Mucosa of descending colon (tissue), 3 donors: ENCODE results near the gene FNBP1L. TPM values are rescaled to one million over a fixed set of nuclear protein-coding genes. Genes with fewer than 3 reads are reported as not detected.

Experiments
- ATAC-seq: fragments of 200-7000 bp; cut with Tn5 transposase; one replicate; pipeline ENCODE4 v1.9.1; 2020; ENCODE audit warnings: mild to moderate bottlenecking, moderate library complexity
- DNase-seq, 3 donors: peaks; one replicate each; pipeline ENCODE4 v3.0.0-alpha.2; 2020
- H3K36me3 ChIP-seq: fragments of 200-600 bp; one replicate; pipeline ENCODE4 v1.8.0; 2021; ENCODE audit warnings: low read depth, mild to moderate bottlenecking
- H3K4me1 ChIP-seq: fragments of 200-600 bp; one replicate; pipeline ENCODE4 v1.8.0; 2021; ENCODE audit warnings: low read depth, mild to moderate bottlenecking
- H3K4me3 ChIP-seq: fragments of 200-600 bp; one replicate; pipeline ENCODE4 v1.8.0; 2021; ENCODE audit warnings: mild to moderate bottlenecking
- H3K9me3 ChIP-seq: fragments of 200-600 bp; one replicate; pipeline ENCODE4 v1.8.0; 2021; ENCODE audit warnings: mild to moderate bottlenecking
- intact Hi-C, 2 donors: fragments of 100-400 bp; cut with DNase I in 1 of 2; cut with micrococcal nuclease in 1 of 2; formaldehyde crosslinking; loops; one replicate each; pipeline versions ENCODE4 v1.11.0 to v1.11.1; 2022; cut with DNase I, micrococcal nuclease
- total RNA-seq, 3 donors: library from RNA; stranded (reverse); fragmentation: NEBNext Ultra II Directional in 2 of 3; extraction: Animal tissue kit (Norgen Biotek cat#: 25700) in 2 of 3; gene quantifications; one replicate each; pipeline versions ENCODE4 v1.2.1 to v1.2.4, GENCODE V29; 2021 to 2023
- TF ChIP-seq, protein P1 (sequence below): fragments of 200-600 bp; IDR thresholded peaks from one replicate; pipeline ENCODE4 v1.8.0; 2022; ENCODE audit warnings: antibody characterized with exemption, mild to moderate bottlenecking
- donor health status: DM: no; HTN: no; CAD: no; lungs with moderate emphysema.
- donor health status: DM: no; HTN: no; CAD: no.
- donor health status: DM: no; HTN: yes; CAD: no.

The FNBP1L gene
- total RNA-seq, 3 donors from 2014 or later: 32.7 to 49.1 (median 44.4) TPM

GRCh38 chr1:93433407-93433961, 14.4 kb upstream of the FNBP1L start:
- DNase-seq: peak in 2 of 3 donors; percentile 37 to 40
- peak; percentile 58 for ATAC-seq
- intact Hi-C loops: loop anchor here in 1 of 2 donors (10.0 kb wide), 2 partner anchors 129 to 411 kb away; no protein-coding TSS in a partner anchor

GRCh38 chr1:93434088-93434487, 13.8 kb upstream of the FNBP1L start:
- ATAC-seq (peak; percentile 7), DNase-seq (no peak)
- TF ChIP-seq, protein P1, sequence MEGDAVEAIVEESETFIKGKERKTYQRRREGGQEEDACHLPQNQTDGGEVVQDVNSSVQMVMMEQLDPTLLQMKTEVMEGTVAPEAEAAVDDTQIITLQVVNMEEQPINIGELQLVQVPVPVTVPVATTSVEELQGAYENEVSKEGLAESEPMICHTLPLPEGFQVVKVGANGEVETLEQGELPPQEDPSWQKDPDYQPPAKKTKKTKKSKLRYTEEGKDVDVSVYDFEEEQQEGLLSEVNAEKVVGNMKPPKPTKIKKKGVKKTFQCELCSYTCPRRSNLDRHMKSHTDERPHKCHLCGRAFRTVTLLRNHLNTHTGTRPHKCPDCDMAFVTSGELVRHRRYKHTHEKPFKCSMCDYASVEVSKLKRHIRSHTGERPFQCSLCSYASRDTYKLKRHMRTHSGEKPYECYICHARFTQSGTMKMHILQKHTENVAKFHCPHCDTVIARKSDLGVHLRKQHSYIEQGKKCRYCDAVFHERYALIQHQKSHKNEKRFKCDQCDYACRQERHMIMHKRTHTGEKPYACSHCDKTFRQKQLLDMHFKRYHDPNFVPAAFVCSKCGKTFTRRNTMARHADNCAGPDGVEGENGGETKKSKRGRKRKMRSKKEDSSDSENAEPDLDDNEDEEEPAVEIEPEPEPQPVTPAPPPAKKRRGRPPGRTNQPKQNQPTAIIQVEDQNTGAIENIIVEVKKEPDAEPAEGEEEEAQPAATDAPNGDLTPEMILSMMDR: no peak
- Histone ChIP-seq H3K4me1 (peaks cover 5% of the 10 kb centered on the region), H3K4me3 (no peak overlapping the region), H3K9me3 (no peaks in the 10 kb centered on the region), H3K36me3 (no peaks in the 10 kb centered on the region)
- intact Hi-C loops: loop anchor here in 1 of 2 donors (10.0 kb wide), 2 partner anchors 129 to 411 kb away; no protein-coding TSS in a partner anchor

More at GRCh38 chr1:93433407-93433961, 14.4 kb upstream of the FNBP1L start:
- Histone ChIP-seq H3K9me3 (no peaks in the 10 kb centered on the region), H3K4me3 (no peak overlapping the region), H3K36me3 (no peaks in the 10 kb centered on the region), H3K4me1 (peaks cover 5% of the 10 kb centered on the region)
- TF ChIP-seq, protein P1: no peak

GRCh38 chr1:93434987-93435386, 12.9 kb upstream of the FNBP1L start:
- TF ChIP-seq, protein P1: no peak
- Histone ChIP-seq H3K4me1 (peaks cover 5% of the 10 kb centered on the region), H3K9me3 (no peaks in the 10 kb centered on the region), H3K36me3 (no peaks in the 10 kb centered on the region), H3K4me3 (no peak overlapping the region)
- DNase-seq (no peak), ATAC-seq (peak; percentile 31)
- intact Hi-C loops: loop anchor here in 1 of 2 donors (5.0 to 10.0 kb wide), 3 partner anchors 130 to 410 kb away; no protein-coding TSS in a partner anchor

DNA sequence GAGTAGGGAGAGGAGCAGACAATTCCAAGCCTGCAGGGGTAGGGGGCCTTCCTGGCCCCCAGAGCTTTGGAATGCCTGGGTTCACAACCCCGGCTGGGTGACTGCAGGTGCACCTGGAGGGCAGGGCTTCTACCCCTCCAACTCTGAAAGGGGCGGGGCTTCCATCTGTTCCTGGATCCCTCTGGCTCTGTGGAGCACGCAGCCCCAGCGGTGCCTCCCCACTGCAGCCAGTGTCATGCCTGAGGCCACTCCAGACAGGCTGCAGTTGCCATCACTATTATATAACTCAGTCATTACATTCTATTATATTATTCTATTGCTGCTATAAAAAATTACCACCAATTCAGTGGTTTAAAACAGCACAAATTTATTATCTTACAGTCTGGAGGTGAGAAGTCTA, 12.5 kb upstream of the FNBP1L start:
- intact Hi-C loops: loop anchor here in 1 of 2 donors (5.0 to 10.0 kb wide), 3 partner anchors 131 to 409 kb away; no protein-coding TSS in a partner anchor
- no peaks in the 10 kb centered on the region for H3K9me3 ChIP-seq
- H3K36me3 ChIP-seq: no peaks in the 10 kb centered on the region
- peaks cover 5% of the 10 kb centered on the region for H3K4me1 ChIP-seq
- DNase-seq (peak in 1 of 3 donors; percentile 32), ATAC-seq (peak; percentile 60)
- TF ChIP-seq, protein P1: no peak
- no peak overlapping the region for H3K4me3 ChIP-seq

DNA sequence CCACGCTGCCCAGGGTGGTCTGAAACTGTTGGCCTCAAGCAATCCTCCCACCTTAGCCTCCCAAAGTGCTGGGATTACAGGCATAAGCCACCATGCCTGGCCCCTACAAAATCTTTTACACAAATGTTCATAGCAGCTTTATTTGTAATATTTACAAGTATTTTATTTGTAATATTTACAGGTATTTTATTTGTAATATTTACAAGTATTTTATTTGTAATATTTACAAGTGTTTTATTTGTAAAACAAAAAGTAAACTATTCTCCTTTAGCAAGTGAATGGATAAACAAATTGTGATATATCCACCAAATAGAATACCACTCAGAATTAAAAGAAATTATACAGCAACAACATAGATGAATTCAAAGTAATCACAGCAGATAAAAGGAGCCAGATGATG, 11.4 kb upstream of the FNBP1L start:
- DNase-seq (no peak), ATAC-seq (no peak)
- intact Hi-C loops: loop anchor here in 1 of 2 donors (5.0 to 10.0 kb wide), 3 partner anchors 132 to 408 kb away; no protein-coding TSS in a partner anchor

More for the DNA sequence above, 11.4 kb upstream of the FNBP1L start:
- no peaks in the 10 kb centered on the region for H3K9me3 ChIP-seq
- TF ChIP-seq, protein P1: no peak
- H3K4me1 ChIP-seq: peaks cover 5% of the 10 kb centered on the region
- H3K4me3 ChIP-seq: no peak overlapping the region
- no peaks in the 10 kb centered on the region for H3K36me3 ChIP-seq
